NCI-H2081 treated with DMSO at 0.1 percent for 48 hours (cell line): Measurements from ENCODE around the gene FAM181A.

Experiments used
- DNase-seq: peaks from one replicate; lab custom pipeline; 2025; lab: John Stamatoyannopoulos, UW

FAM181A gene

DNA sequence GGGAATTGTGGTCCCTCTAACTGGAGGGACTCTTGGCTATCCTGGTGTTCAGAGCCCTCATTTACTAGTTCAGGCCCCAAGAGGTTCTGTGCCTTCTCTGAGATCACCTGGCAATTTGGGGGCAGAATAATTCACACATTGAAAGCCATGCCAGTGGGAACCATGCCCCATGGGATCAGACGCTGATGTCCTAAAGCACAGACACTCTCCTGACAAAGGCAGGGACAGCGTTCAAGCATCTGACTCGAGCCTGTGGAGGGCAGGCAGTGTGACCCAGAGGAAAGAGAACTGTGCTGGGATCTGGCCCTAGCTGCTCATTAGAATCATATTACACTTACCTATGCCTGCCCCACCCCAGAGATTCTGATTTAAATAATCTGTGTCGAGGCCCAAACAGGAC, 51.6 kb downstream of the FAM181A start:
- DNase-seq = no peak
